ENCODE data around the gene RBM33. TPM values are rescaled to one million over a fixed set of nuclear protein-coding genes. Genes with fewer than 3 reads are reported as not detected.

The RBM33 gene
- total and polyA plus RNA-seq, 2 of the 4 experiments (the other 2 are of a cell fraction), result 7.3 to 10.8 TPM

DNA sequence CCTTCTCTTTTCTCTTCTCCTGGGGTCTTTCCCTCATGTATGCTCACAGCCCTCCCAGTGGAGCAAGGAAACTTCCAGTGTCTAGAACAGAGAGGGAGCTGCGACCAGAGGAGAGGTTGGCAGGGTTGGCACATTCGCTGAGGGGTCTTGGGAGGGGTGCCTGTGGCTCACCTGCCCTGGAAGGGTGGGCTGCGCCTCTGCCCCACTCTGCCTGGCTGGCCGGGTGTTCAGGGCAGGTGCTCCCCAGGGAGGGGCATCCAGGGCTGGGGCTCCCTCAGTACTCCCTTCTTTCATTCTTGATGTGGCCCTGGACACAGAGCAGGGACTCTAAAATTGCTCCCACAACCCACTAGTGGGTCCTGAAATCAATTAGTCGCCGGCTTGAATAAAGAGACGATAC lies 150.9 kb downstream of the RBM33 start:
- Histone ChIP-seq H3K23ac (ENCODE audit: low read depth, low read length) (no peak overlapping the region), H2BK15ac (ENCODE audit: low read depth, low read length) (no peak overlapping the region), H3K4ac (ENCODE audit: low read depth, low read length) (no peak overlapping the region), H3K4me2 (ENCODE audit: low read depth, low read length) (no peak overlapping the region), H3K4me1 (ENCODE audit: control insufficient read depth, insufficient read depth, low read length) (peaks cover 2% of the 10 kb centered on the region; the same call in 1 of the 2 replicates), H4K91ac (ENCODE audit: insufficient read depth, low read depth, low read length) (no peak overlapping the region), H3K14ac (replicated peaks; ENCODE audit: low read depth, low read length) (no peak overlapping the region), H3K18ac (ENCODE audit: low read depth, low read length) (no peak overlapping the region), H2AK5ac (ENCODE audit: low read depth, low read length) (no peak overlapping the region), H3K79me1 (ENCODE audit: low read depth in 1 of 2, low read length in 2 of 2) (no peaks in the 10 kb centered on the region), H3K9ac (ENCODE audit: low read depth, low read length) (no peak overlapping the region), H3K36me3 (ENCODE audit: control insufficient read depth, insufficient read depth, low read length) (no peaks in the 10 kb centered on the region), H2AK9ac (replicated peaks; ENCODE audit: low read depth, low read length, poor library complexity) (no peak overlapping the region), H3K4me3 (ENCODE audit: insufficient read depth, low read depth, low read length) (no peak overlapping the region), H4K20me1 (ENCODE audit: insufficient read depth, low read length) (no peaks in the 10 kb centered on the region), H4K5ac (ENCODE audit: low read depth, low read length) (no peak overlapping the region), H2BK120ac (ENCODE audit: low read depth, low read length) (no peak overlapping the region), H3K56ac (ENCODE audit: extremely low read depth, insufficient read depth, low read length) (no peak overlapping the region), H4K8ac (ENCODE audit: low read depth in 2 of 2, low read length in 2 of 2) (no peak overlapping the region), H3K9me3 (ENCODE audit: control insufficient read depth, insufficient read depth, low read length) (no peaks in the 10 kb centered on the region), H2BK20ac (ENCODE audit: low read depth, low read length) (no peak overlapping the region), H3K27ac (ENCODE audit: insufficient read depth, low read length) (no peak overlapping the region), H2BK5ac (ENCODE audit: low read depth, low read length, poor library complexity, severe bottlenecking) (no peak overlapping the region), H3K27me3 (ENCODE audit: control insufficient read depth, insufficient read depth, low read length) (peaks cover 23% of the 10 kb centered on the region), H3K9me1 (ENCODE audit: insufficient read depth, low read length) (peaks cover 4% of the 10 kb centered on the region; the same call in 1 of the 2 replicates), H2AFZ (replicated peaks; ENCODE audit: low read length, poor library complexity) (no peak overlapping the region)
- in situ Hi-C loops (cut with MboI; ENCODE audit: low sequenced_read_pairs), result no loop called here
- BruUV-seq (replicated peaks), result no TSS peak
- intact Hi-C loops (cut with micrococcal nuclease), result loop anchor here (5.0 to 10.0 kb wide), 2 partner anchors 857 to 1339 kb away; partner anchors contain the start of gene UBE3C
- DNase-seq (no peak), ATAC-seq (ENCODE audit: low read depth) (no peak)
- WGBS, 2 experiments (ENCODE audit: extremely low coverage in 2 of 2, insufficient read length in 1 of 2), result no CpG with 5 or more reads among the region's 7 CpGs
- dilution Hi-C loops (cut with HindIII; ENCODE audit: low sequenced_read_pairs, unreplicated experiment), result no loop called here
- TF ChIP-seq CEBPB (IDR thresholded peaks at IDR 0.05; ENCODE audit: low read depth, low read length), result no peak
- no peak for TF ChIP-seq MXI1 (IDR thresholded peaks at IDR 0.05; ENCODE audit: borderline replicate concordance, low read depth, low read length)
- TF ChIP-seq, protein P1, sequence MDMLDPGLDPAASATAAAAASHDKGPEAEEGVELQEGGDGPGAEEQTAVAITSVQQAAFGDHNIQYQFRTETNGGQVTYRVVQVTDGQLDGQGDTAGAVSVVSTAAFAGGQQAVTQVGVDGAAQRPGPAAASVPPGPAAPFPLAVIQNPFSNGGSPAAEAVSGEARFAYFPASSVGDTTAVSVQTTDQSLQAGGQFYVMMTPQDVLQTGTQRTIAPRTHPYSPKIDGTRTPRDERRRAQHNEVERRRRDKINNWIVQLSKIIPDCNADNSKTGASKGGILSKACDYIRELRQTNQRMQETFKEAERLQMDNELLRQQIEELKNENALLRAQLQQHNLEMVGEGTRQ (IDR thresholded peaks at IDR 0.05; ENCODE audit: low read depth, low read length), result no peak
- TF ChIP-seq BHLHE40 (IDR thresholded peaks at IDR 0.05; ENCODE audit: low read depth, low read length), result no peak
- no peak for TF ChIP-seq RCOR1 (IDR thresholded peaks at IDR 0.05; ENCODE audit: insufficient replicate concordance, low read length)
- TF ChIP-seq POLR2A (IDR thresholded peaks at IDR 0.05; ENCODE audit: low read depth, low read length), result no peak
- TF ChIP-seq RFX5 (IDR thresholded peaks at IDR 0.05; ENCODE audit: low read depth, low read length), result no peak
- TF ChIP-seq RAD21 (IDR thresholded peaks at IDR 0.05; ENCODE audit: low read length), result no peak
- TF ChIP-seq, protein P2, sequence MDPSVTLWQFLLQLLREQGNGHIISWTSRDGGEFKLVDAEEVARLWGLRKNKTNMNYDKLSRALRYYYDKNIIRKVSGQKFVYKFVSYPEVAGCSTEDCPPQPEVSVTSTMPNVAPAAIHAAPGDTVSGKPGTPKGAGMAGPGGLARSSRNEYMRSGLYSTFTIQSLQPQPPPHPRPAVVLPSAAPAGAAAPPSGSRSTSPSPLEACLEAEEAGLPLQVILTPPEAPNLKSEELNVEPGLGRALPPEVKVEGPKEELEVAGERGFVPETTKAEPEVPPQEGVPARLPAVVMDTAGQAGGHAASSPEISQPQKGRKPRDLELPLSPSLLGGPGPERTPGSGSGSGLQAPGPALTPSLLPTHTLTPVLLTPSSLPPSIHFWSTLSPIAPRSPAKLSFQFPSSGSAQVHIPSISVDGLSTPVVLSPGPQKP (IDR thresholded peaks at IDR 0.05; ENCODE audit: borderline replicate concordance, low read depth, low read length), result no peak
- no peak for TF ChIP-seq MAFK (IDR thresholded peaks at IDR 0.05; ENCODE audit: low read depth, low read length)
- no peak for TF ChIP-seq CHD1 (IDR thresholded peaks at IDR 0.05; ENCODE audit: low read depth, low read length)
- TF ChIP-seq NFE2L2 (IDR thresholded peaks at IDR 0.05; ENCODE audit: low read depth, low read length), result no peak
- TF ChIP-seq, protein P3, sequence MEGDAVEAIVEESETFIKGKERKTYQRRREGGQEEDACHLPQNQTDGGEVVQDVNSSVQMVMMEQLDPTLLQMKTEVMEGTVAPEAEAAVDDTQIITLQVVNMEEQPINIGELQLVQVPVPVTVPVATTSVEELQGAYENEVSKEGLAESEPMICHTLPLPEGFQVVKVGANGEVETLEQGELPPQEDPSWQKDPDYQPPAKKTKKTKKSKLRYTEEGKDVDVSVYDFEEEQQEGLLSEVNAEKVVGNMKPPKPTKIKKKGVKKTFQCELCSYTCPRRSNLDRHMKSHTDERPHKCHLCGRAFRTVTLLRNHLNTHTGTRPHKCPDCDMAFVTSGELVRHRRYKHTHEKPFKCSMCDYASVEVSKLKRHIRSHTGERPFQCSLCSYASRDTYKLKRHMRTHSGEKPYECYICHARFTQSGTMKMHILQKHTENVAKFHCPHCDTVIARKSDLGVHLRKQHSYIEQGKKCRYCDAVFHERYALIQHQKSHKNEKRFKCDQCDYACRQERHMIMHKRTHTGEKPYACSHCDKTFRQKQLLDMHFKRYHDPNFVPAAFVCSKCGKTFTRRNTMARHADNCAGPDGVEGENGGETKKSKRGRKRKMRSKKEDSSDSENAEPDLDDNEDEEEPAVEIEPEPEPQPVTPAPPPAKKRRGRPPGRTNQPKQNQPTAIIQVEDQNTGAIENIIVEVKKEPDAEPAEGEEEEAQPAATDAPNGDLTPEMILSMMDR (conservative IDR thresholded peaks at IDR 0.05; ENCODE audit: low read depth, low read length), result no peak
- ChIA-PET CTCF (interaction anchor here (0.6 kb wide), 1 partner anchor 289 kb away, joined by 6 read pairs; no protein-coding TSS in a partner anchor), POLR2A (ENCODE audit: unreplicated experiment) (no interaction called here)
